ENCODE data around the gene CST2. TPM values are rescaled to one million over a fixed set of nuclear protein-coding genes. Genes with fewer than 3 reads are reported as not detected.
"Not testable (repeated sequence)": the region's sequence is repeated elsewhere in the genome, so short reads cannot be mapped to it uniquely, and the experiment has no call there.

Gene CST2
- total RNA-seq, 1 donor from 2014 or later = not detected

DNA sequence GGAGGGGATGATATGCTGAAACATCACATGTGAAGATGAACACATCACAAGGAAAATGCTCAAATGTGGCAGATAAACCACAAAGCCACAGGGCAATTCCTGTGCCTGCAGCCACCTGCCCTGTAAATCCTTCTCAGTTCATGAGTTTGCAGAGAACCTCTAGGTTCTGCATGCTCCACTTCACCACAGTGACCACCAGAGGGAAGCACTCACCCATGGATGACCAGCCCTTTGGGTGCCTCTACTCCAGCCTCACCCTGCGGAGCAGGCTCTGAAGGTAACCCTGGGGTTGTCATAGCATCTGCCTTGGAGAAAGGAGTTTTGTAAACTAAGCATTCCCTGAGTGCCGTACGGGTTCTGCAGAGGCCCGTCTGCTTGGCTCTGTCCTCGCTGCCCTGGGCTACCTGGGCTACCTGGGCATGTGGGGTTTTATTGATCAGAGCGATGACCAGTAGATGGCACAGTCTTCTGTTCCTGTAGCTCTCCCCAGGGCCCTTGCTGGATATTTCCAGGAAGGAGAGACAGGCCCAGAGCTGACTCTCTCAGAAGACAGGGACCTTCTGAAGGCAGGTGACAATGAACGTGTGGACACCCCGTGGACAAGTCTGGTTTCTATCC is 44.1 kb downstream of the CST2 start:
- Mint-ChIP-seq H3K36me3 (ENCODE audit: low read depth) (no peaks in the 10 kb centered on the region), H3K4me3 (ENCODE audit: unreplicated experiment) (no peak overlapping the region), H3K4me1 (ENCODE audit: low read depth) (peaks cover 10% of the 10 kb centered on the region), H3K27me3 (ENCODE audit: low read depth) (peaks cover 14% of the 10 kb centered on the region), H3K9me3 (ENCODE audit: low read depth) (no peaks in the 10 kb centered on the region), H3K27ac (ENCODE audit: unreplicated experiment) (no peak overlapping the region)
- peak; percentile 72 for TF ChIP-seq CTCF (IDR thresholded peaks at IDR 0.05)
- DNase-seq (ENCODE audit: low spot score) = no peak

DNA sequence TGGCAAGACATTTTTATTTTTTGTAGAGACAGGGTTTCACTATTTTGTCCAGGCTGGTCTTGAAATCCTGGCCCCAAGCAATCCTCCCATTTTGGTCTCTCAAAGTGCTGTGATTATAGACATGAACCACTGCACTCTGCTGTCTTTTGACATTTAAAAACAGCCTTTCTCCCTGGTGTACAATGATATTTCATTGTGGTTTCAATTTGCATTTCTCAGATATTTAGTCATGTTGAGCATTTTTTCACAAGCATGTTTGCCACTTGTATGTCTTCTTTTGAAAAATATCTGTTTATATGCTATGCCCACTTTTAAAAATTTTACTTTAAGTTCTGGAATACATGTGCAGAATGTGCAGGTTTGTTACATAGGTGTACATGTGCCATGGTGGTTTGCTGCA is 47.9 kb downstream of the CST2 start:
- Mint-ChIP-seq H3K27me3 (ENCODE audit: low read depth) (peaks cover 10% of the 10 kb centered on the region), H3K4me1 (ENCODE audit: low read depth) (peaks cover 18% of the 10 kb centered on the region)
- H3K4me3 Mint-ChIP-seq (ENCODE audit: unreplicated experiment); DNase-seq (ENCODE audit: low spot score); H3K36me3 Mint-ChIP-seq (ENCODE audit: low read depth); H3K27ac Mint-ChIP-seq (ENCODE audit: unreplicated experiment); H3K9me3 Mint-ChIP-seq (ENCODE audit: low read depth): not testable (repeated sequence)

GRCh38 chr20:23777380-23777779 is 49.1 kb downstream of the CST2 start:
- DNase-seq (ENCODE audit: low spot score); H3K27ac Mint-ChIP-seq (ENCODE audit: unreplicated experiment); H3K9me3 Mint-ChIP-seq (ENCODE audit: low read depth); H3K4me3 Mint-ChIP-seq (ENCODE audit: unreplicated experiment); H3K36me3 Mint-ChIP-seq (ENCODE audit: low read depth): not testable (repeated sequence)
- H3K4me1 Mint-ChIP-seq (ENCODE audit: low read depth) = peaks cover 18% of the 10 kb centered on the region
- H3K27me3 Mint-ChIP-seq (ENCODE audit: low read depth) = peaks cover 17% of the 10 kb centered on the region

- H3K27ac Mint-ChIP-seq (ENCODE audit: unreplicated experiment) = no peak overlapping the region
- H3K36me3 Mint-ChIP-seq (ENCODE audit: low read depth) = no peaks in the 10 kb centered on the region
- no peaks in the 10 kb centered on the region for H3K9me3 Mint-ChIP-seq (ENCODE audit: low read depth)
- no peak for TF ChIP-seq CTCF (IDR thresholded peaks at IDR 0.05)
- H3K4me3 Mint-ChIP-seq (ENCODE audit: unreplicated experiment) = no peak overlapping the region
- peaks cover 23% of the 10 kb centered on the region for H3K27me3 Mint-ChIP-seq (ENCODE audit: low read depth)
- DNase-seq (ENCODE audit: low spot score) = no peak
- peaks cover 18% of the 10 kb centered on the region for H3K4me1 Mint-ChIP-seq (ENCODE audit: low read depth)
Measured at GRCh38 chr20:23776067-23776771, 50.3 kb downstream of the CST2 start.

GRCh38 chr20:23774081-23774480 is 52.4 kb downstream of the CST2 start:
- no peak for TF ChIP-seq CTCF (IDR thresholded peaks at IDR 0.05)
- Mint-ChIP-seq H3K4me3 (ENCODE audit: unreplicated experiment) (no peak overlapping the region), H3K36me3 (ENCODE audit: low read depth) (no peaks in the 10 kb centered on the region), H3K4me1 (ENCODE audit: low read depth) (peaks cover 17% of the 10 kb centered on the region), H3K27me3 (ENCODE audit: low read depth) (peaks cover 32% of the 10 kb centered on the region), H3K9me3 (ENCODE audit: low read depth) (no peaks in the 10 kb centered on the region), H3K27ac (ENCODE audit: unreplicated experiment) (no peak overlapping the region)
- DNase-seq (ENCODE audit: low spot score) = no peak

Other genes with a start within 250 kb of the CST2 start
- not detected in 3 replicates for gene CST9, start 220.8 kb downstream of the CST2 start, total RNA-seq
- gene CST3, start 188.8 kb downstream of the CST2 start, total RNA-seq = 452 to 487 TPM (median 481 TPM) in 3 replicates
- gene CST4, start 137.7 kb downstream of the CST2 start, total RNA-seq = not detected in 3 replicates
- gene CST1, start 75.8 kb downstream of the CST2 start, total RNA-seq = not detected in 3 replicates
- not detected in 3 replicates for gene CST5, start 53.0 kb upstream of the CST2 start, total RNA-seq
- not detected in 3 replicates for gene GGTLC1, start 162.1 kb upstream of the CST2 start, total RNA-seq